Testis (tissue), 2 donors: ENCODE data around the gene SNF8.

Experiments used
- CTCF ChIP-seq, 3 experiments: fragments of 450-650 bp in 2 of 3; fragments of 200-600 bp in 1 of 3; sonication (generic) in 1 of 3; IDR thresholded peaks; one replicate each; pipeline ENCODE4 v1.5.1; 2016 to 2019; ENCODE audit warnings: antibody characterized with exemption in 3 of 3, mild to moderate bottlenecking in 2 of 3, moderate library complexity in 1 of 3
- POLR2A ChIP-seq: fragments of 450-650 bp; IDR thresholded peaks from one replicate; pipeline ENCODE4 v1.6.1; 2017; ENCODE audit warnings: antibody characterized with exemption, mild to moderate bottlenecking, moderate library complexity

GRCh38 chr17:48901241-48901640 is 43.4 kb downstream of the SNF8 start:
- TF ChIP-seq CTCF (IDR thresholded peaks at IDR 0.05), result no peak
- no peak for TF ChIP-seq POLR2A
